Activated CD8-positive, alpha-beta memory T cell treated with anti-CD3 and anti-CD28 coated beads for 1 hour (primary cell): ENCODE data around the gene ZNF143.
A peak's percentile ranks its signal among the peaks of the same experiment; 100 is the strongest.
"Not testable (repeated sequence)": the region's sequence is repeated elsewhere in the genome, so short reads cannot be mapped to it uniquely, and the experiment has no call there.

ENCODE experiments used
- DNase-seq, 2 donors: peaks; one replicate each; pipeline ENCODE4 v3.0.0-alpha.2; 2020; ENCODE audit warnings: low read depth in 1 of 2; ENCODE audit errors: extremely low read depth in 1 of 2

The ZNF143 gene

GRCh38 chr11:9495803-9496514 lies 35.1 kb downstream of the ZNF143 start:
- no peak for DNase-seq

DNA sequence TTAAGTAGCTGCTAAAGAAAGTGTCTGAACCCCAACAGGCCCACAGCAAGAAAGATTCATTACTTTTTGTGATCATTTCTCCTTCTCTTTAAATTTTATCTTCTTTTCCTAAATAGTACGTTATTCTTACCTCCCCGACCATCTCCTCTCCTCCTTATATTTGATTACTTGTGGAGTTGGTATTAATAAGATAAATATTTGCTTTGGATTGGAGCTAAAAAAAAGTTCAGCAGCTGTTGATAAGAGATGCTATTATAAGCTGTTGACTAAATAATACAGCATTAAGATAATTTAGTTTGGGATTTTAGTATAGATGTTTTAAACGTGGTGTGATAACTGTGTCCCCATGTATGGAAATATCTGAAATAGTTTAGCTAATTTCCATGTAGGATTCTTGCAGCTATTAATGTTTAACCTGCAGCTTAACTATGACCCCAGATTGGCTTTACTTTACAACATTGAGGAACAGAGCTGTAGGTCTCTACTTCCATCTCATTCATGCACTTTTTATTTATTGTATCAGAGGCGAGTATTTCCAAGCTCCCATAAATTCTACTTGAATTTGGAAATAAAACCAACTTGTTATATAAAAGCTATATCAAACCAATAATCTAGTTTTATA lies 37.8 kb downstream of the ZNF143 start:
- no peak for DNase-seq

GRCh38 chr11:9506489-9507276 lies 45.9 kb downstream of the ZNF143 start:
- DNase-seq = peak; percentile 28 to 67

- no peak for DNase-seq
These were observed 46.4 kb downstream of the ZNF143 start for GRCh38 chr11:9507277-9507580.

- no peak for DNase-seq
These were observed 48.2 kb downstream of the ZNF143 start for GRCh38 chr11:9509041-9509440.

- DNase-seq = no peak
These were observed 51.7 kb downstream of the ZNF143 start for GRCh38 chr11:9512370-9513019.

DNA sequence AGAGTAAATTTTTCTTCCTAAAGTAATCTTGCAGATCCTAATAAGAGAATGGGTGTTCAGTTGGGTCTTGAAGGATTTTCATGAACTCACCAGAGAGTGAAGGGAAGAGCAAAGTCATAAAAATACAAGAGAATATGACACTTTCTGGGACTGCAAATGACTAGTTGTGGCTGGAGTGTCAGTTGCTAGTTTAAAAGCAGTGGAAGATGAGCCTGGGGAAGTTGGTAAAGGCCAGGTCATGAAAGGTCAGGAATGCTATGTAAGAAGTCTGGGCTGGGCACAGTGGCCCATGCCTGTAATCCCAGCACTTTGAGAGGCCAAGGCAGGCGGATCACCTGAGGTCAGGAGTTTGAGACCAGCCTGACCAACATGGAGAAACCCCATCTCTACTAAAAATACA lies 53.8 kb downstream of the ZNF143 start:
- DNase-seq = not testable (repeated sequence)

DNA sequence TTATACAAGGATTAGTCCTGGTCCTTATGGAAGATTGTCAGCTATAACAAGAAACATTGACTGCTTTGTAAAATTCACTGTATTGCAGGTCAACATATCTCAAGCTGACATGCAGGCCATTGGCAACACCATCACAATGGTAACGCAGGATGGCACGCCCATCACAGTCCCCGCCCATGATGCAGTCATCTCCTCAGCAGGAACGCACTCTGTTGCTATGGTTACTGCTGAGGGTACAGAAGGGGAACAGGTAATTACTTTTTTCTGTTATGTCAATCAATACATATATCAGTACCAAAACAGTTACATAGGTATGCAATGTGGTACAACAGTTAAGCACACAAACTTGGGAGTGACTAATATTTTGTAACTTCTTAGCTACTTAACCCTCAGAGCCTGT lies 55.3 kb downstream of the ZNF143 start:
- no peak for DNase-seq

DNA sequence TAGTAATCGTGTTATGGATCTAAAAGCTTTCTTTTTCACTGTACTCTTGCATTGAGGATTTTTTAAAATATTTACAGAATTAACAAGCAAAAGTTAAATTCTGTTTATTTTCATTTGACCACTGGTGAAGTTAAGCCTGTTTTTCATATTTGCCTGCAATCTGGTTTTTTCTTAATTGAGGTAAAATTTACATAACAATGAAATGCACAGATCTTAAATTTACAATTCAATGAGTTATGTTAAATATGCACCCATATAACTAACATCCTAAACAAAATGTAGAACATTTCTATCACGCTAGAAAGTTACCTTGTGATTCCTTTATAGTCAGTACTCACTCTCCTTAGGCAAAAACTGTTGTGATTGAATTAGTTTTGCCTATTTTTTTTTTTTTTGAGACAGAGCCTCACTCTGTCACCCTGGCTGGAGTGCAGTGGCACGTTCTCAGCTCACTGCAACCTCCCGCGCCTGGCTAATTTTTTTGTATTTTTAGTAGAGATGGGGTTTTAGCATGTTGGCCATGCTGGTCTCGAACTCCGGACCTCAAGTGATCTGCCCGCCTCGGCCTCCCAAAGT lies 58.1 kb downstream of the ZNF143 start:
- no peak for DNase-seq

DNA sequence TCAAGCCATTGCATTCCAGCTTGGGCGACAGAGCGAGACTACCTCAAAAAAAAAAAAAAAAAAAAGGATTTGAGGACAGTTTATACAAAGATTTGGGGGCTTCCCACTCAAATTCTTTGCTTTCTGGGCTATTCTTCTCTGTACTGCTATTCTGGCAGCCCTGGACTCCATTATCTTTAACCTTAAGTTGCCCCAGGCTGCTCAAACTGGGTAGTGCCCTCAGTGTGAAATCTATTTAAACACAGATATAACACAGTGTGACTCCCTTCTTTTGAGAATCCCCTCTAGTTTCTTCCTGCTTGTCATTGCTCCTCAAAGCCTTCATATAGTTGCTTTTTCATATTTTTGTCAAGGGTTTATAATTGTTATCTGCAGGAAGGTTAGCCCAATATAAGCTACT lies 63.2 kb downstream of the ZNF143 start:
- no peak for DNase-seq

DNA sequence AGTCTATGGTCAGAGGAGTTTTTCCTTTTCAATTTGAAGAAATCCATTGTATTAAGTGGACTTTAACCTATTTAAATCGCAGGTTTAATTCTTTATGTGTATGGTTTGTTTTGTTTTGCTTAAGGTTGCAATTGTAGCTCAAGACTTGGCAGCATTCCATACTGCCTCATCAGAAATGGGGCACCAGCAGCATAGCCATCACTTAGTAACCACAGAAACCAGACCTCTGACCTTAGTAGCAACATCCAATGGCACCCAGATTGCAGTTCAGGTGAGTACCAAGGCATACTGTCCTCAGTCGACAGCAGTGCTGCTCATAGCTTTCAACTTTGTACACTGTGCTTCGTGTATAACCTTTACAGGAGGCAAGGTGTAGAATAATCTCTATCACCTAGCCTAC lies 64.3 kb downstream of the ZNF143 start:
- DNase-seq = no peak

DNA sequence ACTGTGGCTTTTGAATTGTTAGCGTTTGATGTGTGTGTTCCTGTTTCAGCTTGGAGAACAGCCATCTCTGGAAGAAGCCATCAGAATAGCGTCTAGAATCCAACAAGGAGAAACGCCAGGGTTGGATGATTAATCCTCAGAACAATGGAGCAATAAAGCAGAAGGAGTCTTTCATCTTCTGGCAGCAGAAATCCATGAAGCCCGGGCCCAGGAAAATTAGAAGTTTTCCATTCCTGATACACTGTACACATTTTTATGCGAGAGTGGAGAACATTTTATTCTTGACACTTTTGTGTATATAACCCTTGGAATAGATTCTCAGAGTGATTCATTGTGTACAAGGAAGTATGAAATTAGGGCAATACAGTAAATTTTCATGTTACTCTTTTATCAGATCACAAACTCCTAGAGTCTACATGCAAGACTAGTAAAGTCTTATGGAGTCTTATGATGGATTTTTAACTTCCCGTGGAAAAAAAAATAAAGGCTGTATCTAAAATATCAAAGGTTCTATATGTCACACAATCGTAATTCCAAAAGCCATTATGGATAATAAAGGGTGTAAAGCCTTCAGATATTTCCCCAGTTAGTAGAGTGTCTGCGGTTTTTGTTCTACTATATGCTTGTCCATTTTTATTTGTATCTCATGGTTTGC lies 66.8 kb downstream of the ZNF143 start:
- no peak for DNase-seq

GRCh38 chr11:9528136-9528501 lies 67.3 kb downstream of the ZNF143 start:
- no peak for DNase-seq

DNA sequence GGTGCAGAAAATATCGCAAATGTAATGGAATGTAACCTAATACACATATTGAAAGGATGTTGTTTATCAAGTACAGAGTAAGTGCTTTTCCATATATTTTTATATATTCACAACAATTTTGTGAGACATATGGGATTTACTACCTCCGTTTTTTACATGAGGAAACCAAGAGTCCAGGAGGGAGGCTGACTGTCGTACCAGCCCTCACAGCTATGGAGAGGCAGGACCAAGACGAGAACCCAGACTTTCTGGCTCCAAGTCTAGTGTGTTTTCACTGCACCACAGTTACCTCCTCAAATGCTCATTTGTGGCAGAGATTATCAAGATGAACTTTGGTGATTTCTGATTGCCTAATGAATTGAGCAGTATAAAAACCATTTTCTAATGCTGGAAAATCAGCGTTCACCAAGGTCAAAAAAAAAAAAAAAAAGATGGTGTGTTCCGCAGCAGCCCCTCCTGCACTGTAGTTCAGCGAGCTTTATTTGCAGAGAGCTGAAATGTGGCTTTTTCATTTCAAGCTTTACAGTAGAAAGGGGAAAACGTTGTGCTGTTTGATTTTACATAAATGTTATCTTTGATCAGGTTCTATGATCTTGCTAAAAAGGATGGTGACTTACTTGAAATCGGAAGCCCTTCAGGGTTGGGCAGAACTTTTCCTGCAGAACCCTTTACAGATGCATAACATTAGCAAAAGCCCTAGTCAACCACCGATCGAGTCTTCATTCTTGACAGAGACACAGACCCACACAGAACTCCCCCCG lies 67.9 kb downstream of the ZNF143 start:
- DNase-seq = no peak

- no peak for DNase-seq
These were observed 68.5 kb downstream of the ZNF143 start for GRCh38 chr11:9529334-9529650.

DNA sequence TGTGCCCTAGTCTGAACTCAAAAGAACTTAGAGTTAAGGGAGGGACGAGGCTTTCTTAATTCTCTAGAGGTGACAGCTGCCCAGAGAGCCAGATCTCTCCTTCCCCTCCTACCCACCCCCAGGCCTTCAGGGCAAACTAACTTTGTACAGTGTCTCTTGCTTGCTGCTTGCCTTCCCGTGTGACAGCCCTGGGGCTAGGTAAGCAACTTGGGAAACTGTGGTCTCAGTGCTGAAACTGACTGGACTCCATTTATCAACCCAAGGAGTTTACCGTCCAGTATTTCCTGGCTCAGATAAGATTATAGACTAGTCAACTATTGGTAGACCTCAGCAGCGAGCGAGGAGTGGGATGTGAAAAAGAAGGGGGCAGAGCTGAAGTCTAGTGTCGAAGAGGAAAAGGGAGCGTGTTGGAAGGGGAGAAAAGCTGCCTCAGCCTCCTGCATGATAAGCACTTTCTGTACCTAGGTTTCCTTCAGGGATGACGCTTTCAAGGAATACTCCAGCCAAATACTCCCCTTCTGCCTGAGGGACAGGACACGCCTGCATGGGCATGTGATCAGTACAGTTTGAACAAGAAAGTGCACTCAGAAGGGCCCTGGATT lies 69.3 kb downstream of the ZNF143 start:
- DNase-seq = no peak

DNA sequence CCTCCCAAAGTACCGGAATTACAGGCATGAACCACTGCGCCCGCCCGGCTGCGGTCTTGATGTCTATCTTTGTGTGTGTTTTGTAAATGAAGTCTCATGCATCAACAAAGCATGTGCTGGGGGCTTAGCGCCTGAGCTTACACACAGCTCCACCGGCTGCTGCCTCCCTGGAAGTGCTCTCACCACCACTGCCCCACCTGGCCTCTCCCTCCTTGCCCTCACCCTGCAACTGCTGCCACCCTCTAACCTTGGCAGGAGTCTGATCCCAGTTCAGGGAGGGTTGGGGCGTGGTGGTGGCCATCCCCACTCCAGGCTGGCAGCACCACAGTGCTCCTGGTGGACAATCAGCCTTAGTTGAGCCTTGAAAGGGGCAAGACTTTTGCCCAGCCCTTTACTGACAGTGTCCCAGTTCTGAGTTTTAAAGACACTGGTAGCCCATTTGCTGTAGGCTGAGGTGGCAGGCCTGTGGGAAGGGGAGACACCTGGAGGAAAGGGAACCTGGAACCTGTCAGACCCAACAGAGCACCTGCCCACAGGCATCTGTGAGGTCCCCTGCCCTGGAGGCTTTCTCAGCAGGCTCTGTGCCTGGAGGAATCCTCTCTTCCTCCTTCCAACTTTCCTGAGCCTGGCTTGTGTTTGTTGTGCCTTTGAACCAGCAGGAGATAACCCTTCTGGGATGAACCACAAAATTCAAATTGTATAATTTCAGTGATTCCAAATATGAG lies 70.3 kb downstream of the ZNF143 start:
- DNase-seq = no peak

GRCh38 chr11:9533058-9533457 lies 72.2 kb downstream of the ZNF143 start:
- no peak for DNase-seq

DNA sequence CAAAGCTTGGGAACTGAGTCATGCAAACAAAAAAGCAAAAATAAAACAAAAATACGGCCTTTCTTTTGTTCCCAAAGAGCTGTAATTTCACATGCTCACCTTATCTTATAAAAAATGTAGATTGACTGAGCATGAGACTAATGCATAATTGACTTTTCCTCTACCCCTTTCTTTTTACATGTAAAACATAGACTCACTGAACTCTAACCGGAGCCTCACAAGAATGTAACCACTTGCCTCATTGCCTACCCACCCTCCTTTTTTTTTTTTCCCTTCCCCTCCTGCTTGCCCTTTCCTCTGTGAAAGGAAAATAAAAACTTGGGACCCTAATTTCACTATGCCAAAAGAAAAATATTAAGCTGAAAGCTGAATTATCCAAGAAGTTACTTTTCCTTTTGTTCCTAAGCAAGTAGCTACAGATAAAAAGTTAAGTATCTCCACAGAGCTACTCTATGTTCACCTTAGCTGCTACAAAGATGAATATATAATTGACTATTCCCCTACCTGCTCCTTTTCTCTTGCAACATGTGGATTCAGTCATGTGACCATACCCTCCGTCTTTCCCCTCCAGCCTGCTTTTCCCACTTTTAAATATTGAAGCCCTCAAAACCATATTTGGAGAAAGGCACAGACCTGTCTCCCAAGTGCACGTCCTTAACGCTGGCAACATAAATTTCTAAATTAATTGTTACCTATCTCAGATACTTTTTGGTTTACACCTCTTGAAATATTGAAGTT lies 73.1 kb downstream of the ZNF143 start:
- DNase-seq = no peak
